Naive thymus-derived CD4-positive, alpha-beta T cell (primary cell): ENCODE data around the gene ITPRIP. TPM values are rescaled to one million over a fixed set of nuclear protein-coding genes. Genes with fewer than 3 reads are reported as not detected.

Experiments
- ATAC-seq: fragments of 150-1000 bp; cut with Tn5 transposase; 2 replicates; pipeline ENCODE4 v1.10.0; 2021; ENCODE audit warnings: mild to moderate bottlenecking, moderate library complexity
- CTCF ChIA-PET: fragments of 350-600 bp; sonication (Branson Sonifier 250); formaldehyde crosslinking; loops from one replicate; lab custom pipeline; 2021; ENCODE audit warnings: antibody characterized with exemption; lab: Charles Lee
- POLR2A ChIA-PET: fragments of 350-600 bp; sonication (Branson Sonifier 250); formaldehyde crosslinking; loops from one replicate; lab custom pipeline; 2021; ENCODE audit warnings: antibody characterized with exemption, inconsistent platforms; lab: Charles Lee
- DNase-seq, 9 donors: peaks; one replicate each; pipeline versions ENCODE4 v3.0.0 to v3.0.0-alpha.2; 2020 to 2022; ENCODE audit warnings: mixed read lengths in 1 of 9
- H3K27ac ChIP-seq: one replicate; pipeline ENCODE4 v1.7.0; 2013; ENCODE audit warnings: mild to moderate bottlenecking, low read depth, low read length, moderate library complexity
- H3K27me3 ChIP-seq, 2 donors: one replicate each; pipeline ENCODE4 v1.7.0; 2013; ENCODE audit warnings: low read length in 2 of 2, mild to moderate bottlenecking in 2 of 2, moderate library complexity in 2 of 2; ENCODE audit not compliant: control insufficient read depth in 2 of 2, insufficient read depth in 2 of 2
- H3K36me3 ChIP-seq, 3 experiments: 1 replicate in 2 of 3; 2 replicates in 1 of 3; pipeline ENCODE4 v1.7.0; 2013; ENCODE audit warnings: low read length in 3 of 3, mild to moderate bottlenecking in 3 of 3, moderate library complexity in 1 of 3; ENCODE audit not compliant: insufficient read depth in 3 of 3, control insufficient read depth in 2 of 3
- H3K4me1 ChIP-seq, 2 donors: one replicate each; pipeline ENCODE4 v1.7.0; 2013; ENCODE audit warnings: low read length in 2 of 2, mild to moderate bottlenecking in 2 of 2, moderate library complexity in 1 of 2; ENCODE audit not compliant: control insufficient read depth in 2 of 2, insufficient read depth in 2 of 2
- H3K4me3 ChIP-seq: 2 replicates; pipeline ENCODE4 v1.7.0; 2013; ENCODE audit warnings: mild to moderate bottlenecking, low read length
- H3K9me3 ChIP-seq, 3 experiments: 1 replicate in 2 of 3; 2 replicates in 1 of 3; pipeline ENCODE4 v1.7.0; 2013; ENCODE audit warnings: low read length in 3 of 3; ENCODE audit not compliant: control insufficient read depth in 2 of 3
- H3K27ac Mint-ChIP-seq, 9 donors: one replicate each; pipeline ENCODE4 v1.8.0; 2020 to 2022; ENCODE audit warnings: mixed read lengths in 9 of 9, mild to moderate bottlenecking in 8 of 9, moderate library complexity in 5 of 9, inconsistent platforms in 2 of 9
- H3K27me3 Mint-ChIP-seq, 5 donors: one replicate each; pipeline ENCODE4 v1.8.0; 2021 to 2022; ENCODE audit warnings: mixed read lengths in 5 of 5, mild to moderate bottlenecking in 1 of 5
- H3K36me3 Mint-ChIP-seq, 5 donors: one replicate each; pipeline ENCODE4 v1.8.0; 2020 to 2022; ENCODE audit warnings: mixed read lengths in 5 of 5, mild to moderate bottlenecking in 3 of 5, inconsistent platforms in 1 of 5
- H3K4me1 Mint-ChIP-seq, 7 donors: one replicate each; pipeline ENCODE4 v1.8.0; 2020 to 2022; ENCODE audit warnings: mixed read lengths in 7 of 7, mild to moderate bottlenecking in 3 of 7, inconsistent platforms in 1 of 7
- H3K4me3 Mint-ChIP-seq, 10 donors: one replicate each; pipeline ENCODE4 v1.8.0; 2020 to 2022; ENCODE audit warnings: mild to moderate bottlenecking in 10 of 10, mixed read lengths in 10 of 10, moderate library complexity in 6 of 10, inconsistent platforms in 2 of 10
- H3K9me3 Mint-ChIP-seq, 11 donors: one replicate each; pipeline ENCODE4 v1.8.0; 2020 to 2022; ENCODE audit warnings: mixed read lengths in 11 of 11, mild to moderate bottlenecking in 4 of 11, inconsistent platforms in 1 of 11, moderate library complexity in 1 of 11
- intact Hi-C, 2 donors: fragments of 100-400 bp; cut with micrococcal nuclease; formaldehyde crosslinking; loops; one replicate each; pipeline ENCODE4 v1.15.1; 2023
- microRNA-seq: library from miRNA; unstranded; fragments of <30 nt; microRNA quantifications from one replicate; pipeline ENCODE4 v1.2.0, GENCODE V29; 2022; ENCODE audit warnings: borderline microRNAs expressed
- polyA plus RNA-seq, 2 donors: library from polyadenylated mRNA; unstranded; fragments of 300-500 nt; fragmentation: Illumina TruSeq; gene quantifications; one replicate each; pipeline ENCODE4 v1.2.3, GENCODE V29; 2021
- total RNA-seq, 6 experiments: library from RNA in 5 of 6; stranded (reverse) in 5 of 6; gene quantifications; 1 replicate in 5 of 6; 2 replicates in 1 of 6; pipeline ENCODE4 v1.2.3 and lab custom pipeline; 2021 to 2026

ITPRIP gene
- total and polyA plus RNA-seq, 7 experiments from 2014 or later, result 17.8 to 129 (median 20.2) TPM

DNA sequence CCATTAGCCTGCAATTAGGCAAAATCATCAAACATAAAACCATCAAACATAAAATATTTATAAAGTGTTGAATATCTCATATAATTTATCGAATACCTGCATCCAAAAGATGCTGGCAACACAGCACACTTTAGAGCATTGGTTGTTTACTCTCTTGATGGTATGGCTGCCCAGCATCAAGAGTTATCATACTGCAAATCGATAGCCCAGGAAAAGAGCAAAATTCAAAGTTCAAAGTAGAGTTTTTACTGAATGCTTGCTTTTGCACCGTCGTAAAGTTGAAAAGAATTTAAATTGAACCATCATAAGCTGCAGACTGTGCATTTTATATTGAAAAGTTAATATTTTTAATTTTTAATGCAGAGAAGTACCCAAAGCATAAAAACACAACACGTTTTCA lies 73.5 kb downstream of the ITPRIP start:
- Histone ChIP-seq H3K27me3 (no peaks in the 10 kb centered on the region), H3K27ac (no peak overlapping the region), H3K36me3 (peaks cover 3 to 43% (median 19%) of the 10 kb centered on the region in 3 experiments), H3K9me3 (no peaks in the 10 kb centered on the region), H3K4me3 (no peak overlapping the region), H3K4me1 (peaks cover 36 to 37% of the 10 kb centered on the region in 2 donors)
- no peak for DNase-seq
- Mint-ChIP-seq H3K36me3 (peaks cover 15 to 48% (median 44%) of the 10 kb centered on the region in 5 donors), H3K9me3 (no peaks in the 10 kb centered on the region), H3K4me3 (peak overlapping the region in 2 of 10 donors; percentile 16 to 23), H3K4me1 (peaks cover 45 to 94% (median 78%) of the 10 kb centered on the region in 7 donors), H3K27ac (peak overlapping the region in 3 of 9 donors; percentile 62 to 93 (median 69)), H3K27me3 (no peaks in the 10 kb centered on the region)
- CTCF ChIA-PET, result interaction anchor here (0.7 kb wide), 2 partner anchors 19 to 20 kb away, joined by 3 to 4 read pairs; no protein-coding TSS in a partner anchor
- POLR2A ChIA-PET, result interaction anchor here (3.1 kb wide), 1 partner anchor 11 kb away, joined by 16 read pairs; the partner anchor contains the start of gene GSTO1
- ATAC-seq, result no peak
- intact Hi-C loops, result loop anchor here (1.0 to 10.0 kb wide), 3 partner anchors 9 to 1620 kb away; partner anchors contain the start of genes ATP5MK (in 1 of the 2), PDCD11 (in 1 of the 2) and TRIM8 (in 1 of the 2)

DNA sequence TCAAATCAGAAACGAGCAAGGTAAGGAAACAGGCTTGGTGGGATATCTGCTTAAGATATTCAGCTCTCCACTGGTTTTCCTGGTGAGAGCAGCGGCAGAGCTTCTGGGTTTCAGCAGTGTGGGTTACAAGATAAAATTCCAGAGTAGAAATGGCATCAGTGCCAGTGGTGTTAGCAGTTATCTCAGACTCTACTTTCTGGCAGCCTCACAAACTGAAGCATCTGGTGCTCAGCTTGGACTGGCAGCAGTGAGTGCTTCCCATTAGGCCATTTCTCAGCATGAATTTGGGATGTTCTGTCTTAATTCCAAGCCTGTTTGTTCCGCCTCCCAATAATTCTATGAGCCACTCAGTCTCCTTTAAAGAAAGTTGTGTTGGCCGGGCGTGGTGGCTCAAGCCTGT lies 76.2 kb downstream of the ITPRIP start:
- intact Hi-C loops, result loop anchor here in 1 of 2 donors (10.0 kb wide), 2 partner anchors 867 to 1617 kb away; partner anchors contain the start of genes ATP5MK, PDCD11 and TRIM8
- no peaks in the 10 kb centered on the region for H3K9me3 ChIP-seq
- H3K36me3 Mint-ChIP-seq, result peaks cover 13 to 50% (median 47%) of the 10 kb centered on the region in 5 donors
- DNase-seq (no peak), ATAC-seq (no peak)
- peak overlapping the region in 2 of 10 donors; percentile 24 to 64 for H3K4me3 Mint-ChIP-seq
- CTCF ChIA-PET, result interaction anchor here (3.3 kb wide), 1 partner anchor 12 kb away, joined by 14 read pairs; no protein-coding TSS in a partner anchor
- H3K4me1 ChIP-seq, result peaks cover 20 to 36% of the 10 kb centered on the region in 2 donors
- peaks cover 3 to 57% (median 23%) of the 10 kb centered on the region in 3 experiments for H3K36me3 ChIP-seq
- H3K27ac Mint-ChIP-seq, result peak overlapping the region in 7 of 9 donors; percentile 2 to 94 (median 83)
- H3K27me3 Mint-ChIP-seq, result no peaks in the 10 kb centered on the region
- H3K9me3 Mint-ChIP-seq, result no peaks in the 10 kb centered on the region
- no peaks in the 10 kb centered on the region for H3K27me3 ChIP-seq
- POLR2A ChIA-PET, result interaction anchor here (1.8 to 3.1 kb wide), 2 partner anchors 8 to 14 kb away, joined by 5 to 16 read pairs; partner anchors contain the start of gene GSTO1
- peaks cover 45 to 94% (median 83%) of the 10 kb centered on the region in 7 donors for H3K4me1 Mint-ChIP-seq
- no peak overlapping the region for H3K27ac ChIP-seq
- H3K4me3 ChIP-seq, result no peak overlapping the region

DNA sequence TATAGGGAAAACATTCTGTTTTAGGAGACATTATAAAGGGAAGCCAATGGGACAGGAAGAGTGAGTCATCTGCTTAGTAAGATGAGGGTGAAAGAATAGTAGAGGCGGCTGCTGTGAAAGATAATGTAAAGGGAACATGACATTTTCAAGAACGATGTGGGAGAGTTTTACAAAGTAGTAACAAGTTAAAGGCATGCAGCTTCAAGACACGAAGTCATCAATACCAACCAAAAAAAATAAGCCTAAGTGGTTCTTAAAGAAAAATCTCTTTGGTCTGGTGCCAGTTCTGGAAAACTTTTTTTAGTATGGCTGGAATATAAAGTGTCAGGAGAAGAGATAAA lies 77.5 kb downstream of the ITPRIP start:
- ChIA-PET POLR2A (interaction anchor here (0.6 kb wide), 1 partner anchor 75 kb away, joined by 5 read pairs; no protein-coding TSS in a partner anchor), CTCF (interaction anchor here (3.3 kb wide), 1 partner anchor 14 kb away, joined by 14 read pairs; no protein-coding TSS in a partner anchor)
- intact Hi-C loops, result loop anchor here in 1 of 2 donors (1.0 to 10.0 kb wide), 3 partner anchors 9 to 1616 kb away; partner anchors contain the start of genes ATP5MK, GSTO2, PDCD11 and TRIM8
- H3K27me3 ChIP-seq, result no peaks in the 10 kb centered on the region
- peak overlapping the region in 8 of 10 donors; percentile 6 to 75 (median 50) for H3K4me3 Mint-ChIP-seq
- H3K36me3 ChIP-seq, result peaks cover 3 to 52% (median 23%) of the 10 kb centered on the region in 3 experiments
- no peaks in the 10 kb centered on the region for H3K9me3 Mint-ChIP-seq
- no peaks in the 10 kb centered on the region for H3K27me3 Mint-ChIP-seq
- no peak for DNase-seq
- ATAC-seq, result peak; percentile 52
- peaks cover 46 to 96% (median 82%) of the 10 kb centered on the region in 7 donors for H3K4me1 Mint-ChIP-seq
- peak overlapping the region; percentile 53 for H3K27ac ChIP-seq
- peaks cover 28 to 44% of the 10 kb centered on the region in 2 donors for H3K4me1 ChIP-seq
- H3K27ac Mint-ChIP-seq, result peak overlapping the region; percentile 2 to 94 (median 83)
- no peaks in the 10 kb centered on the region for H3K9me3 ChIP-seq
- no peak overlapping the region for H3K4me3 ChIP-seq
- H3K36me3 Mint-ChIP-seq, result peaks cover 8 to 41% (median 37%) of the 10 kb centered on the region in 5 donors

DNA sequence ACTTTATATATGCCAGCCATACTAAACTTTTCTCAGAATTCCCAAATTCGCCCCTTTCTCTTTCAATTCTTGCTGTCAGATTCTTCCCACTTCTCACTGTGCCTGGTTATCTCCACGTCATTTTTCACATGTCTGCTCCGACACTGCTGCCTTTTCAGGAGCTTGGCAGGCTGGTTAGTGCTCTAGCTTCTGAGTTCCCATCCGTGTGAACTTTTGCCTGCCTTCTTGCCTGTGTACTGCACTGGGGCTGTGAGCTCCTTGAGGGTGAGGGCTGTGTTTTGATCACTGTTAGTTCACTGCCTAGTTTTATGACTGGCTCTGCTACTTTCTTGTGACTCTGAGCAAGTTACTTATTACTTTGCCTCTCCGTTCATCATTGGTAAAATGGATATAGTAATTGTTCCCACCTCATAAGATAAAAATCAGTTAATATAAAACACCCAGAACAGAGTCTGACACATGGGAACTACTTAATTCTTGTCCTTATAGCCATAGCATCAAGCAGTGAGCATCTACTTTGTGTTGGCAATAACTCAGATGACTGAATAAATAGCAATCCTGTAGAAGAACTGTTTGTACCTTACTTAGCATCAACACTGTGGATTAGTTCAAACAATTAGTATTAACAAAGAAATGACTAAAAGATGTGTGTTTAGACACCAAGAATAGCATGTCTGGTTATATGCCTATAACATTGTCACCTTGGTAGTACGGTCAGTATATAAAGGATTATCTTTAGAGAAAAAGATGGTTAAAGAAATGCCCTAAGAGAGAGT lies 78.1 kb downstream of the ITPRIP start:
- intact Hi-C loops, result loop anchor here in 1 of 2 donors (1.0 to 10.0 kb wide), 4 partner anchors 9 to 1615 kb away; partner anchors contain the start of genes ATP5MK, GSTO2, PDCD11 and TRIM8
- peak overlapping the region; percentile 71 to 94 (median 83) for H3K27ac Mint-ChIP-seq
- ChIA-PET CTCF (interaction anchor here (3.3 kb wide), 1 partner anchor 14 kb away, joined by 14 read pairs; no protein-coding TSS in a partner anchor), POLR2A (interaction anchor here (0.6 to 1.1 kb wide), 3 partner anchors 10 to 76 kb away, joined by 3 to 5 read pairs (median 4); no protein-coding TSS in a partner anchor)
- ATAC-seq (no peak), DNase-seq (no peak)
- no peaks in the 10 kb centered on the region for H3K27me3 Mint-ChIP-seq
- Histone ChIP-seq H3K9me3 (no peaks in the 10 kb centered on the region), H3K4me1 (peaks cover 25 to 44% of the 10 kb centered on the region in 2 donors), H3K36me3 (peaks cover 3 to 48% (median 23%) of the 10 kb centered on the region in 3 experiments), H3K4me3 (no peak overlapping the region), H3K27ac (peak overlapping the region; percentile 53), H3K27me3 (no peaks in the 10 kb centered on the region)
- peaks cover 8 to 38% (median 32%) of the 10 kb centered on the region in 5 donors for H3K36me3 Mint-ChIP-seq
- H3K4me3 Mint-ChIP-seq, result peak overlapping the region in 8 of 10 donors; percentile 6 to 75 (median 50)
- peaks cover 43 to 92% (median 77%) of the 10 kb centered on the region in 7 donors for H3K4me1 Mint-ChIP-seq
- no peaks in the 10 kb centered on the region for H3K9me3 Mint-ChIP-seq

Small RNAs within 50 kb of the gene (microRNA-seq; reads per million reads assigned to microRNA genes)
- gene MIR4482, result not detected

Other genes with a start within 250 kb of the ITPRIP start
- 10 to 100 TPM; 12.0 to 15.3 (median 14.2) TPM for gene SFR1, start 216.3 kb downstream of the ITPRIP start, total RNA-seq
- 10 to 100 TPM; 10.1 to 19.8 TPM for gene SFR1, start 216.3 kb downstream of the ITPRIP start, polyA plus RNA-seq
- under 1 TPM in 1 of 5 experiments, not detected in 4; 0.17 TPM for gene CFAP43, start 106.1 kb downstream of the ITPRIP start, total RNA-seq
- under 1 TPM in 1 of 2 donors, not detected in 1; 0.14 TPM for gene CFAP43, start 106.1 kb downstream of the ITPRIP start, polyA plus RNA-seq
- 100 to 1,000 TPM in 1 of 5 experiments, 10 to 100 TPM in 4; 28.1 to 129 (median 49.1) TPM for gene GSTO1, start 83.6 kb downstream of the ITPRIP start, total RNA-seq
- gene GSTO1, start 83.6 kb downstream of the ITPRIP start, polyA plus RNA-seq, result 100 to 1,000 TPM; 116 to 141 TPM
- gene GSTO2, start 69.3 kb downstream of the ITPRIP start, total RNA-seq, result 1 to 10 TPM; 1.1 to 2.5 (median 1.4) TPM
- gene GSTO2, start 69.3 kb downstream of the ITPRIP start, polyA plus RNA-seq, result 1 to 10 TPM; 1.0 to 1.3 TPM
- gene CFAP58, start 15.4 kb upstream of the ITPRIP start, total RNA-seq, result under 1 TPM in 1 of 5 experiments, not detected in 4; 0.17 TPM
- not detected for gene CFAP58, start 15.4 kb upstream of the ITPRIP start, polyA plus RNA-seq